Fibroblast of the conjunctiva (primary cell): ENCODE data around the gene DPP10.

Experiments used
- DNase-seq: peaks from one replicate; pipeline ENCODE4 v3.0.0-alpha.2; 2010; ENCODE audit warnings: low read depth

Gene DPP10

GRCh38 chr2:114810092-114810491, 367.7 kb downstream of the DPP10 start:
- DNase-seq: no peak

GRCh38 chr2:114812261-114812660, 369.8 kb downstream of the DPP10 start:
- no peak for DNase-seq

- no peak for DNase-seq
Measured at GRCh38 chr2:114814355-114814754, 371.9 kb downstream of the DPP10 start.

DNA sequence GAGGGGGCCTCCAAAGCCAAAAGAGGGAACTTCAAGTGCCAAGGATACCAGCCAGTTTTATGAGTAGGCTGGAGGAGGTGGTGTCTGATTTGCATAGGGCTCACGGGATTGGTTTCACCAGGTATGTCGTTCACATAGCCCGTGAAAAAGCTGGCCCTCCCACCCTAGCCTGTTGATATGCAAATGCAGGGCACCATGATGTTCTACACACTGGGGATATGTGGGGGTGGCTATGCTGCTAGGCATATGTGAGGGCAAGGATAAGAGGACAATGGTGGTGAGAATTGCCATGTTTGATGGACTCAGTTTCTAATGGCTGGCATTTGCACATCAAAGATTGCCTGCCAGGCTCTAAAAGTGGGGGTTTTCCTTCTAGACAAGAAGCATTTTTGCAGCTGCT, 378.6 kb downstream of the DPP10 start:
- no peak for DNase-seq

- DNase-seq: no peak
Measured at GRCh38 chr2:114843963-114844362, 401.5 kb downstream of the DPP10 start.

- no peak for DNase-seq
Measured at GRCh38 chr2:114857196-114857595, 414.8 kb downstream of the DPP10 start.

DNA sequence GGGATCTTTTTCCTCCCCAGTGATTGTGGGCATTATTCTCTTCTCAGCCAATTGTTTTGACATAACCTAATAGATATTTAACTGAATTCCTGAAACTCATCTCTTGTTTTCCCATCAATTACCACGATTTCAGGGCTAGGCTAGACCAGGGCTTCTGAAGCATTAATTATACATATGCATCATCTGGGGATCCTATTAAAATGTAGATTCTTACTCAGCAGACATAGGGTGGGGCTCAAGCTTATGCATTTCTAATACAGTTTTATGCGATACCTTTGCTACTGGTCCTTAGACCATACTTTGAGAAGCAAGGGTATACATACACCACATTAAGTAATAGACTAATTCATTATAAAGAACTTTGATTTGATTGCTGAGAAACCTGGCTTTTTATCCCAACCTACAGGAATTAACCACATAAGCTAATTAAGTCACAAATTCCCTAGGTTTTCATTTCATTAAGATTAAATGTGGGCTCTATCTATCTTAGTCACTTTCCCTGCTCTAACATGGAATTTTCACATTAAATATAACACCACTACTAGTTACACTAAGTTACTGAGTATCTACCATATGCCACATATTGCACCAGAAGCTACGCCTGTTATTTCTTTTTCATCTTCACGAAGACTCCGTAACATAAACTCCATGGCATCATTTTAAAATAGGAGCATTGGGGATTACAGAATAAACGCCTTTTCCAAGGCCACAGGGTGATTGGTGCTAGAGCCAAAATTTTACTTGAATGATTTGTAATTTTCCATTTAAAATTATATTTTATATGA, 417.5 kb downstream of the DPP10 start:
- no peak for DNase-seq

DNA sequence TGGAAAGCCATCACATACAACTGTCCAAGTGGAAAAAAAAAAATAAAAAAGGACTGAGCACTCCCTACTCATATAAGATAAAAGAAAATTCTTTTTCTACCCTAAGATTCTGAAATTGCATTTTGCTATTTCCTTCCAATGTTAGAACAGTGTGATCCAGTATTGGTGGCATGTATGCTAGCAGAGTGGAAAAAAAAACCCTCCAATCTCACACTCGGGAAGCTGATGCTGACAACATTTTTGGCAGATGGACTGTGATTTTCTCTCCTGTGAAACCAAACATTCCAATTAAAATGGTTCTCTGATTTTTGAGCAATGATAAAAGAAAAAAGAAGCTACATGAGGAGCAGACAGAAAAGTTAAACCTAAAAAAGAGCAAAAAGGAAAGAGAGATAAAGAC, 419.8 kb downstream of the DPP10 start:
- DNase-seq: no peak

DNA sequence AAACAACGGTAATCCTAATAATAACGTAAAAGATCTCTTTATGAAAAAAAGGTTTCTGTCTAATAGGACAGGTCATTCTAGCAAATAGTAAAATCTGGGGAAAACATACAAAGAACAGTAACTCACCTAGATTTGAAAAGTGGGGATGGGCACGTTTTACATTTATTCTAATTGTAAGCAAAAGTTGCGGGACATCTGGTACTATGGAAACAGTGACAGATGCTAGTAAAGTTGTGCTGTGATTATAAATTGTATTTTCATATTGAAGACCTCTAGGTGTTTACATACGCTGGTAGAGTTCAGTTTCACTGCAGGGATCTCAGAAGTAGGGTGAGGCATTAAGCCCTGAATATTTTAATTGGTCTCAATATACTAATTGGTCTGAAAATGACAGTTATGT, 422.5 kb downstream of the DPP10 start:
- no peak for DNase-seq

GRCh38 chr2:114880046-114880445, 437.6 kb downstream of the DPP10 start:
- no peak for DNase-seq

DNA sequence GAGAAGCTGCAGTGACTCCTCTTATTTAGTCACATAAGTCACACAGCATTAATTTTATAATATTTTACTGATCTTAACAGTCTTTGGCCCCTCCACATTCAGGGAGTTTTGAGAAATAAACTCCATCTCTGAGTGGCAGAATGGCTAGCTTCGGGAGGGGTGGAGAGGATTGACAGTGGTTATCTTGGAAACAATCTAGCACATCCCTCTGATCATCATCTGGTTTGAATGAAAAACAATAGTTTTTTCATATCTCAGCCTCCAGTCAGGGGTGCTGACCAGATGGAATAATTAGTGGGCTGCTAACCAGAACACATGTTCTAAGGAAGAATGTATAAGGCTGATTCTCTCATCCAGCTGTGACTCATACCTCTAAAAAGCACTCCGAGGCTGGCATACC, 477.5 kb downstream of the DPP10 start:
- no peak for DNase-seq

- no peak for DNase-seq
Measured at GRCh38 chr2:114922076-114922475, 479.6 kb downstream of the DPP10 start.

DNA sequence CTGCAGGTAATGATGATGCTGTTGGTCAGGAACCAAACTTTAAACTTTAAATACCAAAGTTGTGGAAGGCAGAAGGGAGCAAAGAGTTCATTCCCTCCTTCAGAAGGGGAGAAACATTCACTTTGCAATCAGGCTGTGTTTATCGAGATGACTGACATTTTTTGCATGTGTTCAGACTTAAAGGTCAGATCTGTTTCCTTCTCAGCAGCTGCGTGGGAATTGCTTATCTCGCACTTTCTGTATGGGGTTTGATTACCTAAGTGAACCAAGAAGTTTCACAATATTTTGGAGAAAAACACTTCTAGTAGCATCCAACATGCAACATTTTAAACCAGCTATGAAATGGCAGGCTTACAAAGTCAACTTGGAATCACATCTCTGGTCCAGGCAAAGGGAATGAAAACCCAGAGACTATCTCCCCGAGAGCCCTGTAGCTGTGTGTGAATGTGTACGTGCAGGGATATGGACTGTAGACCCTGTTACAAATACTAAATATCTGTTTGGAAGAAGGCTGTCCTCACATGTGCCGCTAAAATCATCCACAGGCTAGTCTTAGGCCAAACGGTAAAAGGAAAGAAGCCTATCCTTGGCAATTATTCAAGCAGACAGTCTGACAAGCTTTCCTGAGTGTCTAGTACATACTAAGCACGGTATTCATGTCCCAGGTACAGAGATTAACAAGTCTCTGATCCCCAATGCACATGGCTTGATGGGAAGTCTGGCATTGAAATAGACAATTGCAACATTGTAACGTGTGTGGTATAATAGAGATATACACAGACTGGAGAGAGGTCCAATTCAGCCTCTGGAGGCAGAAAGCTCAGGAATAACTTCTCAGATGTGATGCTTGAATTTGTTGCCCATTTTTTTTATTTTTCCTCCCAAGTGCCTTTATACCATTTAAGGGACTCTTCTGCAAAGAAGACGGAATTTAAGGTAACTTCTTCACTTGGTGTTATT, 483.1 kb downstream of the DPP10 start:
- DNase-seq: no peak

DNA sequence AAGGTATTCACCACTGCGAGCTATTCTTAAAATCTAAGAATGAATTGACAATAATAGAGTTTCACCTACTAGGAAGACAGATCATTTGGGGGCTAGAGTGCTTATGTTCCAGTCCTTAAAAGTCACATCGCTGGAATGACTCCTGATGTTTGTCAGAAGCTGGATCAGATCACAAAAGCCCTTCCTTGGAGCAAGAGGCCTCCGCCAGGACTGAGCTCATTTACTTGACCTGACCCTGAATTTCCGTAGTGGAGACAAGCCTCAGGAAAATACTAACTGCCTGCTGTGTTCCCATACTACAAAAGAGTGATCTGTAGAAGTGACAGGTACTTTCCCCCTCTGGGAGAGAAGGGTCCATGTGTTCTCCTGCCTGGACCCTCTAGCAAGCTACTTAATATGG, 483.9 kb downstream of the DPP10 start:
- no peak for DNase-seq

DNA sequence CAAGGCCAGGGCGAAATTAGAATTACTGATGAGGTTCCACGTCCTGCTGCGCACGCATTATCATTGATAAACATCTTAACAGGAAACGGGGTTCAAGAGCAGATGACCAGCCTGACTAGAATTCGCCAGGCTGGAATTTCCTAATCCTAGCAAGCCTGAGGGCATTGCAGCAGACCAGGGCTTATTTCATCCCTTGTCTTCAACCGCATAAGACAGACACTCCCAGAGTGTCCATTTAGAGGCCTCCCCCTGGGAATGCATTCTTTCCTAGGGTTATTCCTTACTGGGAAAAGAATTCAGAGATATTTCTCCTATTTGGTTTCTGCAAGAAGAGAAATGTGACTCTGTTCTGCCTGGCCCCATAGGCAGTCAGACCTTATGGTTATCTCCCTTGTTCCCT, 486.8 kb downstream of the DPP10 start:
- no peak for DNase-seq

DNA sequence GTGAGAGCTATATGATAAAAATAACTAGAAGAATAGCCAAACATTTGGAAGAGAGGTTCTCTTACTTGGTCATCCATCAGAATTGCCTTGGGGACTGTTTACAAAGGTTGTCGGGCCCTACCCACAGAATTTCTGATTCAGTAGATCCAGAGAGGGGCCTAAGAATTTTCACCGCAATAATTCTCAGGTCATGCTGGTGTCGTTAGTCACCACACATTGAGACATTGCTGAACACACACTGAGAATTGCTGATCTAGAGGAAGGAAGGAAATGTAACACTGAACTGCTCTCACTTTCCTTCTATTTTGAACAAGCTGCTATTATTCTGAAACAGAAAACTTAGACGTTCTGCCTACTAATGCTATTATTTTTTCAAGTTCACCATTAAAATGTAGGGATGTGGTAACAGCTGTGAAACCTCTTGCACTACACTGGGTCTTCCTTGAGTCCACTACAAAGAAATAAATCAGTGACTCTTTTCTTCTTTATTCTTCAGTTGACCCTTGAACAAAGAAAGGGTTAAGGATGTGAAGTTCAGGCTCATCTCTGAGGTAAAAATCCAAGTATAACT, 491.3 kb downstream of the DPP10 start:
- no peak for DNase-seq

GRCh38 chr2:114935031-114935430, 492.6 kb downstream of the DPP10 start:
- no peak for DNase-seq

DNA sequence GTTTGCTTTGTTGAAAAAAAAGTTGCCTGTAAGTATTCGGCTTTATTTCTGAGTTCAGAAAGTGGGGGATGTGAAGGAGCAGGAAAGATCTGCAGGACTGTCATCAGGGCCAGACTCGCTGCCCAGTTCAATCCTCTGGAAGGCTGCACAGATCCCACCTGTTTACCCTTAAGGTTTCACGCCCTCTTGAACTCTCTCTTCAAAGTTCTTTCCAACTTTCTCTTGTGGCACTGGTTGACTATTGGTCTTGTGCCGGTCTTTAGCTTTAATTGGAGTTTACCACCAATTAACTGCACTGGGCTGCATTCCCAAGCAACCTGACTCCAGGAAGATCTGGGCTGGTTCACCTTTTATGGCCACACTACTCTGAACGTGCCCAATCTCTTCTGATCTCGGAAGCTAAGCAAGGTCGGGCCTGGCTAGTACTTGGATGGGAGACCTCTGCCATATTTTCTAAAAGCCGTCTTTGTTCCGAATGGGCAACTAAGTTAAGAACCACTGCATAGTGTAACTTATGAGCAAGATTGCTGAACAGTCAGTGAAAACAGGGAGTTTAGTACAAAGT, 495.0 kb downstream of the DPP10 start:
- no peak for DNase-seq

DNA sequence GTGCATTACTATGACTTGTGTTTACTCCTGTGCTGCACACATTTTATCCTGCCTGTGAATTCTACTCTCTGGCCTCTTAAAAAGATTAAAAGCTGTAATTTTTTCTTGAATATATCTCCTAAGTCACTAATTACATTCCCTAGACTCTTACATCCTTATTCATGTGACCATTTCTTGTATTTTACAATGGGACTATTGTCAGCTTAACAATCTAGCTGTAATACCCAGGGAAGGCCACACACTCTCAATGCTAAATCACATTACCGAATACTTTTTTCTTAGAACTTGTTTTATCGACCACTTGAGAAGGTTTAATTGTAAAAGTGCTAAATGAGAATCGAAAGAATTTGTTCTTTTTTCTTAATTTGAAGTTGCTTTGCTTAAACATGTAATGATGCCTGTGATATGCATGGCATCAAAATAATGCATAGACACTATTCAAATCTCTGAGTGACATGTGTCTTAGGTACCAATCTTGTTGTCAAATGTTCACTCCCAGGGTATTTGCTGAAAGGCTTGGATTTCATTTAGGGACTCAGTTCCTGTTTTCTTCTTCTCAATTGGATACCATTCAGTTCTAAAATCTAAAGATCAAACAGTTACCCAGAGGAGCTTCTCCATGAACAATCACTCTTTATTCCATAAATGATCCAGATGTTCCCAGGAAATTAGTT, 498.5 kb downstream of the DPP10 start:
- no peak for DNase-seq

GRCh38 chr2:114949228-114949804, 506.9 kb downstream of the DPP10 start:
- DNase-seq: no peak

DNA sequence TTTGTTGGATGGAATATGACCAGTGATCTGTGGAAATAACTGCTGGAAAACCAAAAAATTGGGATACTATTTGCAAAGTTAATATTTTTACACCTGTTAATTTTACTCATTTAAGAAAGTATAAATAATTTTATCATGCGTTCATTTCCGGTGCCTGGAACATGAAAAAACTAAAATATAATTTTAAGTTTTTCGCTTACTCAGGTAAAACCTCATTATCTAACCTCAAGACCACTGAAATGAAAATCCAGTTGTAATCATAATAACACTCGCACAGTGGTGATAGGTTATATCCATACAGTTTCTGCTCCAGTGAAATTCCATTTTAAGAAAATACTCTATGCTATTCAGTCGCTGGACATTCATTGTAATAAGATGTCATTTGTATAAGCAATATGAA, 517.9 kb downstream of the DPP10 start:
- DNase-seq: no peak

DNA sequence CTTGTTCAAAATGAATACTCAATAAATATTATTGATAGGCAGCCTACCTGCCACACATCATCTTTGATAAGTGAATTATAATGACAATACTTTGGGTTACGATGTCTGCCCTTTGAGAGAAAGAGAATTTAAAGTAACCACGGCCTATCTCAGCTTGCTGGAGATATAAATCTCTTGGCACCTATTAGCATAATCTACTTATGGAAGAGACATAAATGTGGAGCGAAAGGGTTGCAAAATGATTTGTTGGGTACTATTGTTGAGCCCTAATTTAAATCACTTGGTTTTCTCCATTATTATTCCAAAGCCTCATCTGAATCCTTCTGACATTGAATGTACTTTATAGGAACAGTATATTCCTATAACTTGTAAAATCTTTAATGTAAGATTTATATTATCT, 520.1 kb downstream of the DPP10 start:
- no peak for DNase-seq
